ENCODE results near the gene CCDC85C.

CCDC85C gene

GRCh38 chr14:99467336-99468078 lies 136.5 kb downstream of the CCDC85C start:
- no peak for DNase-seq (ENCODE audit: low read depth in 2 of 2)
- TF ChIP-seq CTCF (IDR thresholded peaks at IDR 0.05; ENCODE audit: low read depth, low read length): no peak
- no peak overlapping the region for H3K4me3 ChIP-seq (replicated peaks in 1 of 2; ENCODE audit: low read depth in 2 of 2, low read length in 2 of 2)

DNA sequence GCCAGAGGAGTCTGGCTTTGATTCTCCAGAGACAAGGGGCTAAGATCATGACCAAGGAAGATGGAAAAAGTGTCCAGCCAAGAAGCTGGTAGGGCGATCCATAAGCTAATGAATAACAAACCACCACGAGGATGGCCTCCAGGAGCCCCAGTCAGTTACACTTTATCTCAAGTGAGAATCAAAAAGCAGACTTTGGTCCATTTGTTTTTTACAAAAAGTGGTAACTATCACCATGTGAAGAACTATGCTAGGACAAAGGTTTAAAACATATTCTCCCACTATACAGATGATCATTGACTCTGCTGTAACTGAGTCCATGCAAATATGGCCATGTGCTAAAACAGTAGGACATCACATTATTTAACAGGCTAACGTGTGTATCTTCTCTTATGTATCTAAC lies 137.2 kb downstream of the CCDC85C start:
- no peak overlapping the region for H3K4me3 ChIP-seq (replicated peaks in 1 of 2; ENCODE audit: low read depth in 2 of 2, low read length in 2 of 2)
- no peak for TF ChIP-seq CTCF (IDR thresholded peaks at IDR 0.05; ENCODE audit: low read depth, low read length)
- no peak for DNase-seq (ENCODE audit: low read depth in 2 of 2)

DNA sequence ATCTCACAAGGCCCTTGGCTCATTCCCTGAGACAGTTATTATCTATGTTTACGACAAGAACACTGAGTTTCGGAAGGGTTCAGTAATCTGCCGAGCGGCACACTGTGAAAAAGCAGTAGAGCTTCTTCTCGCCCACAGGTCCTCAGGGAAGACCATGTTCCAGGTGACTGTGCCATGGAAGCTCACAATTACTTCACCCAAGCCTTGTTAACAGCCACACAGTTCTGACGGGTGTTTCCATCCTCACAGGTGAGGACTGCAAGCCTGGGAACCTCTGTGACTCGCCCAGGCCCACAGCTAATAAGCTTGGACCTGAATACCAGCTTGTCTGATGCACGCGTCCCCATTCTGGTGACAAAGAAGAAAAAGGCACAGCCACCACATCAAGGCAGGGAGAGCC lies 138.7 kb downstream of the CCDC85C start:
- no peak overlapping the region for H3K4me3 ChIP-seq (replicated peaks in 1 of 2; ENCODE audit: low read depth in 2 of 2, low read length in 2 of 2)
- no peak for TF ChIP-seq CTCF (IDR thresholded peaks at IDR 0.05; ENCODE audit: low read depth, low read length)
- DNase-seq (ENCODE audit: low read depth in 2 of 2): no peak

DNA sequence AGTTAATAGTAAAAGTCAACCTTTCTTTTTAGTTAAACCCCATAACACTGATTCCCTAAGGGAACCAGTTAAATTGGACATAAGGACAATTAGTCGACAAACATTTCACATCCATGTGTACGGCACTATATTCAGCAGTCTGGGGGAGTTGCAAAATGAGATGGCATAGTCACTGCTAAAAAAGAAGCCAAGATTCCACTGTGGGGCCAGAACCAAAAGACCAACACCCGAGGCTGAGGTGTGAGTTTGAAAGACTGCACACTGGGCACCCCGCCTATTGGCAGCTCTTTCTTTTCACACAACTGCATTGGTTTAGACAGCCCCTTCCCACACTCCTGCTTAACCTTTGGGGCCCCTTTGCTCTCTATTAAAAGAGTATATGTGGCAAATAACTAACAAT lies 140.0 kb downstream of the CCDC85C start:
- no peak for DNase-seq (ENCODE audit: low read depth in 2 of 2)
- no peak for TF ChIP-seq CTCF (IDR thresholded peaks at IDR 0.05; ENCODE audit: low read depth, low read length)
- no peak overlapping the region for H3K4me3 ChIP-seq (replicated peaks in 1 of 2; ENCODE audit: low read depth in 2 of 2, low read length in 2 of 2)

DNA sequence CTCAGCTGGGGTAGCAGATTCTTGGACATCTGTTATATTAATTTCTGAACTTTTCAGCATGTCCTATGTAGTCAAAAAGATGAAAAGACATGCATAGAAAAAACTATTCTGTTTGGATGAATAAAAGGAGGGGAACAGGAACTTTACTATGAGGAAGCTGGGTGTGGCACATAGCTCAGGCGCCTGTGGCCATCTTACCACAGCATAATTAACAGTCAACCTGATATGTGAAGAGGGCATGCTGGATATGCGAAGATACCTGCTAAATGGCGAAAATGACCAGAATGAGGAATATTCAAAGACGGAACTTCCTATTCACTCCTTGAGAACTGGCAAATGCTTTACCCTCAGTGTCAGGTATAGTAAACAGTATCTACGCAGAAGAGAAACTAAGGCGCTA lies 141.8 kb downstream of the CCDC85C start:
- no peak overlapping the region for H3K4me3 ChIP-seq (replicated peaks in 1 of 2; ENCODE audit: low read depth in 2 of 2, low read length in 2 of 2)
- TF ChIP-seq CTCF (IDR thresholded peaks at IDR 0.05; ENCODE audit: low read depth, low read length): no peak
- no peak for DNase-seq (ENCODE audit: low read depth in 2 of 2)

- DNase-seq (ENCODE audit: low read depth in 2 of 2): no peak
- no peak overlapping the region for H3K4me3 ChIP-seq (replicated peaks in 1 of 2; ENCODE audit: low read depth in 2 of 2, low read length in 2 of 2)
- no peak for TF ChIP-seq CTCF (IDR thresholded peaks at IDR 0.05; ENCODE audit: low read depth, low read length)
Measured at GRCh38 chr14:99461411-99462085, 142.5 kb downstream of the CCDC85C start.

All from cardiac fibroblast (primary cell).